Gastrocnemius medialis (tissue), 4 donors: ENCODE measurements around the gene RPS25.

Source experiments
- POLR2A ChIP-seq, 2 donors: fragments of 450-650 bp; IDR thresholded peaks; one replicate each; pipeline ENCODE4 v1.6.1; 2017; ENCODE audit warnings: antibody characterized with exemption in 2 of 2, mild to moderate bottlenecking in 2 of 2, moderate library complexity in 2 of 2
- TF ChIP-seq, protein P1 (sequence below), 5 experiments: fragments of 450-650 bp in 3 of 5; fragments of 200-600 bp in 2 of 5; sonication (generic) in 2 of 5; IDR thresholded peaks in 4 of 5; conservative IDR thresholded peaks in 1 of 5; 1 replicate in 4 of 5; 2 replicates in 1 of 5; pipeline ENCODE4 v1.5.1; 2016 to 2019; ENCODE audit warnings: antibody characterized with exemption in 5 of 5, mild to moderate bottlenecking in 3 of 5, moderate library complexity in 3 of 5

DNA sequence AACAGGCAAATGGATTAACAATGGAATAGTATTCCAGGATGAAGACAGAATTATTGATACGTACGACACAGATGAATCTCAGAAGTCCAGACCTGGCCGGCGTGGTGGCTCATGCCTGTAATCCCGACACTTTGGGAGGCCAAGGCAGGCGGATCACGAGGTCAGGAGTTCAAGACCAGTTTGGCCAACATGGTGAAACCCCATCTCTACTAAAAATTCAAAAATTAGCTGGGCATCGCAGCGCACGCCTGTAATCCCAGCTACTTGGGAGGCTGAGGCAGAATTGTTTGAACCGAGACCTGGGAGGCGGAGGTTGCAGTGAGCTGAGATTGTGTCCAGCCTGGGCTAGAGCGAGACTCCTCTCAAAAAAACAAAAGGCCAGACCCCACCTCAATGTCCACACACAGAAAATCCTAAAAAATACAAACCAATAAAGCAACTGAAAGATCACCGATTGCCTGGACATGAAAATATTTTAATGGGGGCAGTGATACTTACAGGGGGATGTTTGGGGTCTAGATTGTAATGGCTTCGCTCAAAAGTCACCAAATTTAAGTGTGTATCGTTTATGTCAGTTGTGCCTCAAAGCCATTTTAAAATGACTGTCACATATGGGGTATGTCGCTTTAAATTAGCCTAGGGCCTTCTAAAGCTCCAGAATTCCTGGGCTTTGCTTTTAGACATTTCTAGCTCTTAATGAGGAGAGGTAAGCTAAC is 3.8 kb downstream of the RPS25 start:
- no peak for TF ChIP-seq POLR2A (IDR thresholded peaks at IDR 0.05)
- TF ChIP-seq, protein P1, sequence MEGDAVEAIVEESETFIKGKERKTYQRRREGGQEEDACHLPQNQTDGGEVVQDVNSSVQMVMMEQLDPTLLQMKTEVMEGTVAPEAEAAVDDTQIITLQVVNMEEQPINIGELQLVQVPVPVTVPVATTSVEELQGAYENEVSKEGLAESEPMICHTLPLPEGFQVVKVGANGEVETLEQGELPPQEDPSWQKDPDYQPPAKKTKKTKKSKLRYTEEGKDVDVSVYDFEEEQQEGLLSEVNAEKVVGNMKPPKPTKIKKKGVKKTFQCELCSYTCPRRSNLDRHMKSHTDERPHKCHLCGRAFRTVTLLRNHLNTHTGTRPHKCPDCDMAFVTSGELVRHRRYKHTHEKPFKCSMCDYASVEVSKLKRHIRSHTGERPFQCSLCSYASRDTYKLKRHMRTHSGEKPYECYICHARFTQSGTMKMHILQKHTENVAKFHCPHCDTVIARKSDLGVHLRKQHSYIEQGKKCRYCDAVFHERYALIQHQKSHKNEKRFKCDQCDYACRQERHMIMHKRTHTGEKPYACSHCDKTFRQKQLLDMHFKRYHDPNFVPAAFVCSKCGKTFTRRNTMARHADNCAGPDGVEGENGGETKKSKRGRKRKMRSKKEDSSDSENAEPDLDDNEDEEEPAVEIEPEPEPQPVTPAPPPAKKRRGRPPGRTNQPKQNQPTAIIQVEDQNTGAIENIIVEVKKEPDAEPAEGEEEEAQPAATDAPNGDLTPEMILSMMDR (IDR thresholded peaks at IDR 0.05 in 4 of 5, conservative IDR thresholded peaks at IDR 0.05 in 1 of 5): no peak
